ENCODE results near the gene SCN8A.

SCN8A gene

GRCh38 chr12:51817027-51817953 lies 226.3 kb downstream of the SCN8A start:
- peaks cover 0 to 15% (median 6%) of the 10 kb centered on the region in 4 donors for H3K4me1 ChIP-seq
- H3K27me3 ChIP-seq: peaks cover 0 to 67% of the 10 kb centered on the region in 2 donors
- H3K9me3 ChIP-seq: no peaks in the 10 kb centered on the region
- no peak overlapping the region for H3K4me3 ChIP-seq
- H3K27ac ChIP-seq: no peak overlapping the region
- intact Hi-C loops (cut with DNase I; ENCODE audit: low total_unique reads): no loop called here
- TF ChIP-seq CTCF (IDR thresholded peaks at IDR 0.05): no peak
- DNase-seq: no peak
- H3K36me3 ChIP-seq: no peaks in the 10 kb centered on the region

GRCh38 chr12:51818086-51818485 lies 227.1 kb downstream of the SCN8A start:
- Histone ChIP-seq H3K27me3 (peaks cover 0 to 75% of the 10 kb centered on the region in 2 donors), H3K9me3 (no peaks in the 10 kb centered on the region), H3K4me1 (peaks cover 0 to 15% (median 6%) of the 10 kb centered on the region in 4 donors), H3K4me3 (no peak overlapping the region), H3K36me3 (no peaks in the 10 kb centered on the region), H3K27ac (no peak overlapping the region)
- intact Hi-C loops (cut with DNase I; ENCODE audit: low total_unique reads): no loop called here
- DNase-seq: no peak
- no peak for TF ChIP-seq CTCF (IDR thresholded peaks at IDR 0.05)

- intact Hi-C loops (cut with DNase I; ENCODE audit: low total_unique reads): no loop called here
- H3K4me3 ChIP-seq: no peak overlapping the region
- no peaks in the 10 kb centered on the region for H3K9me3 ChIP-seq
- H3K36me3 ChIP-seq: no peaks in the 10 kb centered on the region
- DNase-seq: no peak
- peaks cover 0 to 81% of the 10 kb centered on the region in 2 donors for H3K27me3 ChIP-seq
- H3K4me1 ChIP-seq: peaks cover 0 to 15% (median 6%) of the 10 kb centered on the region in 4 donors
- TF ChIP-seq CTCF (IDR thresholded peaks at IDR 0.05): no peak
- no peak overlapping the region for H3K27ac ChIP-seq
Measured at GRCh38 chr12:51818566-51819300, 227.7 kb downstream of the SCN8A start.

- H3K4me3 ChIP-seq: peak overlapping the region; percentile 25 to 35
- H3K9me3 ChIP-seq: no peaks in the 10 kb centered on the region
- H3K27me3 ChIP-seq: peaks cover 0 to 80% of the 10 kb centered on the region in 2 donors
- intact Hi-C loops (cut with DNase I; ENCODE audit: low total_unique reads): no loop called here
- no peak overlapping the region for H3K27ac ChIP-seq
- no peak for DNase-seq
- H3K4me1 ChIP-seq: peaks cover 0 to 8% (median under 1%) of the 10 kb centered on the region in 4 donors
- TF ChIP-seq CTCF (IDR thresholded peaks at IDR 0.05): no peak
- H3K36me3 ChIP-seq: no peaks in the 10 kb centered on the region
Measured at GRCh38 chr12:51819736-51820525, 228.9 kb downstream of the SCN8A start.
